GM13976 (cell line): ENCODE measurements around the gene PLOD3.
A peak's percentile ranks its signal among the peaks of the same experiment; 100 is the strongest.

Source experiments
- DNase-seq: peaks from one replicate; pipeline ENCODE4 v3.0.0; 2012; ENCODE audit warnings: low spot score
- in situ Hi-C: fragments of 300-500 bp; cut with MboI; formaldehyde crosslinking; loops from one replicate; pipeline ENCODE4 v1.12.0; 2022; ENCODE audit warnings: low sequenced_read_pairs, mixed read lengths, inconsistent platforms; ENCODE audit not compliant: unreplicated experiment
- TF ChIP-seq, protein P1 (sequence below): IDR thresholded peaks from 2 replicates; pipeline ENCODE4 v1.5.1; 2012; ENCODE audit warnings: borderline replicate concordance, mild to moderate bottlenecking; ENCODE audit not compliant: insufficient read depth; ENCODE audit errors: extremely low read depth, missing control alignments, control extremely low read depth

Gene PLOD3

GRCh38 chr7:101179713-101180112 lies 37.7 kb downstream of the PLOD3 start:
- DNase-seq = no peak
- TF ChIP-seq, protein P1, sequence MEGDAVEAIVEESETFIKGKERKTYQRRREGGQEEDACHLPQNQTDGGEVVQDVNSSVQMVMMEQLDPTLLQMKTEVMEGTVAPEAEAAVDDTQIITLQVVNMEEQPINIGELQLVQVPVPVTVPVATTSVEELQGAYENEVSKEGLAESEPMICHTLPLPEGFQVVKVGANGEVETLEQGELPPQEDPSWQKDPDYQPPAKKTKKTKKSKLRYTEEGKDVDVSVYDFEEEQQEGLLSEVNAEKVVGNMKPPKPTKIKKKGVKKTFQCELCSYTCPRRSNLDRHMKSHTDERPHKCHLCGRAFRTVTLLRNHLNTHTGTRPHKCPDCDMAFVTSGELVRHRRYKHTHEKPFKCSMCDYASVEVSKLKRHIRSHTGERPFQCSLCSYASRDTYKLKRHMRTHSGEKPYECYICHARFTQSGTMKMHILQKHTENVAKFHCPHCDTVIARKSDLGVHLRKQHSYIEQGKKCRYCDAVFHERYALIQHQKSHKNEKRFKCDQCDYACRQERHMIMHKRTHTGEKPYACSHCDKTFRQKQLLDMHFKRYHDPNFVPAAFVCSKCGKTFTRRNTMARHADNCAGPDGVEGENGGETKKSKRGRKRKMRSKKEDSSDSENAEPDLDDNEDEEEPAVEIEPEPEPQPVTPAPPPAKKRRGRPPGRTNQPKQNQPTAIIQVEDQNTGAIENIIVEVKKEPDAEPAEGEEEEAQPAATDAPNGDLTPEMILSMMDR = no peak
- in situ Hi-C loops = no loop called here

DNA sequence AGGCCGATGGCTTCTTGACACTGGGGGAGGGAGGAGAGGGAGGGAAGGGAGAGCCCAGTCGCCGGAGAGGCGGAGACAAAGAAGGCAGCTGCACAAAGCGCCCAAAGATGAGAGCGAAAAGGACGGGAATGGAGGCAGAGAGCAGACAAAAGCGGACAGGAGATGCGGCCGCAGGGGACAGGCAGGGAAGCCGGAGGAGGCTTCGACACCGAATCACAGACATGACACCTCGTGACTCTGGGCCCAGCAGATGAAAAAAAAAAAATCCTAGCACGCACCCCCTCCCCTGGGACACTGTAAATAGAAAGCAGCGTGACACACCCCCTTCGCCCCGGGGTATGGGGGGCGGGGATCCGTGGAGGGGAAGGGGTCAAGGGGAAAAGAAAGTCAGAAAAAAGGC lies 38.3 kb downstream of the PLOD3 start:
- TF ChIP-seq, protein P1 = no peak
- in situ Hi-C loops = no loop called here
- no peak for DNase-seq

DNA sequence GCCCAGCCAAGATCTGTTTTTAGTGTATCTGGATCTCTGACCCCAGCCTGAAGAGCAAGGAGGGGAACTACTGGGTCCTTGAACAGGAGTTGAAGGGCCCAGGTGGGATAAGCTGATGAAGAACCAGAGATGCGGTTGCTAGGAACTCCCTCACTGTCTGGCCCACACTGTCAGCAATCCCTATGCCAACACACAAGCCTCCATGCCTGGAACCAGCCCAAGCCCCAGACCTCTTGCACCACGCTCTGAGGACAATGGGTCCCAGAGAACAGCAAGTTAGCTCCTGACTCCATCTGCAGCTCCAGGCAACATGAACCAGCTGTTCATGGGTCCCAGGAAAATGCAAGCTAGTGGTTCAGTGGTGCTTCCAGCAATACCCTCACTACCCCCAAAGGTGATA lies 39.7 kb downstream of the PLOD3 start:
- no peak for DNase-seq
- in situ Hi-C loops = no loop called here
- TF ChIP-seq, protein P1 = no peak

GRCh38 chr7:101175664-101176063 lies 41.7 kb downstream of the PLOD3 start:
- TF ChIP-seq, protein P1 = no peak
- in situ Hi-C loops = no loop called here
- DNase-seq = no peak

DNA sequence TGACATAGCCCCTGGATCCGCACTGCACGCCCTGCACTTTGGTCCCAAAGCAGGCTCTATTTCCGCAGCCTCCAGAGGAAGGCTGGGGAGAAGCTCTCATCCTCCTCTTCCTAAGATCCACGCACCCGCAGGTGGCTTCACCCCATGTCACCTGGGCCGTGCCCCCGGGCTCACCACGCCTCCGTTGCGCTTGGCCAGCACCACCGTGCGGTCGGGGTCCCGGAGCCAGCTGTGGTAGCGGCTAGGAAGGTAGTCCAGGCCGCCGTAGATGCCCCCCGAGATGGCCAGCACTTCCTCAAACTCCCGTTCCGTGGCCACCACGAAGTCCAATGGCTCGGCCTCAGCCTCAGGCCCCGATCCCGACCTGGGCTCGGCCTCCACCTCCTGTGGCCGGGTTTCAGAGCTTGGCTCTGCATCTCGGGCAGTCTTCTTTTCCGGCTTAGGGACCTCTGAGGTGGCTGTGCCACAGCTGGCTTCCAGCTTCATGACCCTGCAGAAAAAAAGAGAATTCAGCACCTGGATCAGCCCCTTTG lies 43.0 kb downstream of the PLOD3 start:
- TF ChIP-seq, protein P1 = no peak
- no peak for DNase-seq
- in situ Hi-C loops = no loop called here

- in situ Hi-C loops = no loop called here
- TF ChIP-seq, protein P1 = no peak
- peak; percentile 87 for DNase-seq
These were observed 43.6 kb downstream of the PLOD3 start for GRCh38 chr7:101173752-101174244.
